KMS-11 (cell line): Measurements from ENCODE around the gene ARFIP2.

Experiments
- H2AFZ ChIP-seq: fragments of 200-600 bp; sonication (generic); 2 replicates; pipeline ENCODE4 v1.6.1; 2016; ENCODE audit warnings: antibody characterized with exemption, mixed run types, low read depth
- H3K27ac ChIP-seq: fragments of 200-600 bp; sonication (generic); 2 replicates; pipeline ENCODE4 v1.6.1; 2016; ENCODE audit warnings: mild to moderate bottlenecking, mixed run types
- H3K27me3 ChIP-seq: fragments of 200-600 bp; sonication (generic); 2 replicates; pipeline ENCODE4 v1.6.1; 2017; ENCODE audit warnings: mild to moderate bottlenecking, low read depth, mixed run types, moderate library complexity; ENCODE audit not compliant: insufficient read depth
- H3K36me3 ChIP-seq: fragments of 200-600 bp; sonication (generic); 2 replicates; pipeline ENCODE4 v1.6.1; 2017; ENCODE audit warnings: mild to moderate bottlenecking, mixed run types; ENCODE audit not compliant: insufficient read depth
- H3K4me1 ChIP-seq: fragments of 200-600 bp; sonication (generic); 2 replicates; pipeline ENCODE4 v1.6.1; 2016; ENCODE audit warnings: mild to moderate bottlenecking, low read depth, mixed run types; ENCODE audit not compliant: poor library complexity, severe bottlenecking
- H3K4me2 ChIP-seq: fragments of 200-600 bp; sonication (generic); 2 replicates; pipeline ENCODE4 v1.7.0; 2016; ENCODE audit warnings: mild to moderate bottlenecking, mixed run types
- H3K4me3 ChIP-seq: fragments of 200-600 bp; sonication (generic); IDR thresholded peaks from 2 replicates; pipeline ENCODE4 v1.6.1; 2017; ENCODE audit warnings: low read depth, low read length, mixed read lengths; ENCODE audit not compliant: insufficient read depth
- H3K79me2 ChIP-seq: fragments of 200-600 bp; sonication (generic); 2 replicates; pipeline ENCODE4 v1.6.1; 2016; ENCODE audit warnings: low read depth, mixed run types; ENCODE audit not compliant: insufficient read depth
- H3K9ac ChIP-seq: fragments of 200-600 bp; sonication (generic); 2 replicates; pipeline ENCODE4 v1.6.1; 2016; ENCODE audit warnings: mild to moderate bottlenecking, mixed run types
- H4K20me1 ChIP-seq: fragments of 200-600 bp; sonication (generic); 2 replicates; pipeline ENCODE4 v1.6.1; 2016; ENCODE audit warnings: mild to moderate bottlenecking, mixed run types; ENCODE audit not compliant: insufficient read depth
- TF ChIP-seq, protein P1 (sequence below): fragments of 200-600 bp; sonication (generic); conservative IDR thresholded peaks from 2 replicates; pipeline ENCODE4 v1.6.1; 2017; ENCODE audit warnings: low read depth, mild to moderate bottlenecking, antibody characterized with exemption, low read length, moderate library complexity, mixed read lengths

Gene ARFIP2

DNA sequence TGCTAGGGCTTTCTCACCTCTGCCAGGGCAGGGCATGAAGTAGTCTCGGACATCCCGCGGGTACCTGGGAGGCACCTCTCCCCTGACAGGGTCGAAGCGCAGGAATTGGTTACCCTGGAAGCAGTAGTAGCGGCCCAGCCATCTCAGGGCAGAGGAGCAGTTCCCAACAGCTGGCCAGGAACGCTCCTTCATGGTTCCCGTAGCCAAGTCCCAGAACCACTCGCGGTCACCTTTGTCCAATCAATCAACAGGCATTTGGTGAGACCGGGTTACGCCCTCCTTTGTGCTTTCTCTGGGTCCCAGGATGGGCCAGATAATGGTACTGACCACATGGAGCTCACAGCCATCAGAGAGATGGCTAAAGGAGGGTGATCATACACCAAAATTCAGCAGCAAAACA, 43.7 kb downstream of the ARFIP2 start:
- TF ChIP-seq, protein P1, sequence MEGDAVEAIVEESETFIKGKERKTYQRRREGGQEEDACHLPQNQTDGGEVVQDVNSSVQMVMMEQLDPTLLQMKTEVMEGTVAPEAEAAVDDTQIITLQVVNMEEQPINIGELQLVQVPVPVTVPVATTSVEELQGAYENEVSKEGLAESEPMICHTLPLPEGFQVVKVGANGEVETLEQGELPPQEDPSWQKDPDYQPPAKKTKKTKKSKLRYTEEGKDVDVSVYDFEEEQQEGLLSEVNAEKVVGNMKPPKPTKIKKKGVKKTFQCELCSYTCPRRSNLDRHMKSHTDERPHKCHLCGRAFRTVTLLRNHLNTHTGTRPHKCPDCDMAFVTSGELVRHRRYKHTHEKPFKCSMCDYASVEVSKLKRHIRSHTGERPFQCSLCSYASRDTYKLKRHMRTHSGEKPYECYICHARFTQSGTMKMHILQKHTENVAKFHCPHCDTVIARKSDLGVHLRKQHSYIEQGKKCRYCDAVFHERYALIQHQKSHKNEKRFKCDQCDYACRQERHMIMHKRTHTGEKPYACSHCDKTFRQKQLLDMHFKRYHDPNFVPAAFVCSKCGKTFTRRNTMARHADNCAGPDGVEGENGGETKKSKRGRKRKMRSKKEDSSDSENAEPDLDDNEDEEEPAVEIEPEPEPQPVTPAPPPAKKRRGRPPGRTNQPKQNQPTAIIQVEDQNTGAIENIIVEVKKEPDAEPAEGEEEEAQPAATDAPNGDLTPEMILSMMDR = no peak
- H3K9ac ChIP-seq = no peak overlapping the region
- H3K27ac ChIP-seq = no peak overlapping the region
- no peaks in the 10 kb centered on the region for H3K79me2 ChIP-seq
- no peaks in the 10 kb centered on the region for H3K4me1 ChIP-seq
- H3K4me2 ChIP-seq = no peak overlapping the region
- no peaks in the 10 kb centered on the region for H3K36me3 ChIP-seq
- no peak overlapping the region for H3K4me3 ChIP-seq
- H2AFZ ChIP-seq = no peak overlapping the region
- H3K27me3 ChIP-seq = no peaks in the 10 kb centered on the region
- H4K20me1 ChIP-seq = no peaks in the 10 kb centered on the region

- Histone ChIP-seq H3K27ac (no peak overlapping the region), H2AFZ (no peak overlapping the region), H3K4me2 (no peak overlapping the region), H3K4me1 (no peaks in the 10 kb centered on the region), H4K20me1 (no peaks in the 10 kb centered on the region), H3K36me3 (no peaks in the 10 kb centered on the region), H3K79me2 (no peaks in the 10 kb centered on the region), H3K9ac (no peak overlapping the region), H3K27me3 (no peaks in the 10 kb centered on the region), H3K4me3 (no peak overlapping the region)
- TF ChIP-seq, protein P1 = no peak
Observed at GRCh38 chr11:6433998-6434660, 47.0 kb downstream of the ARFIP2 start.

DNA sequence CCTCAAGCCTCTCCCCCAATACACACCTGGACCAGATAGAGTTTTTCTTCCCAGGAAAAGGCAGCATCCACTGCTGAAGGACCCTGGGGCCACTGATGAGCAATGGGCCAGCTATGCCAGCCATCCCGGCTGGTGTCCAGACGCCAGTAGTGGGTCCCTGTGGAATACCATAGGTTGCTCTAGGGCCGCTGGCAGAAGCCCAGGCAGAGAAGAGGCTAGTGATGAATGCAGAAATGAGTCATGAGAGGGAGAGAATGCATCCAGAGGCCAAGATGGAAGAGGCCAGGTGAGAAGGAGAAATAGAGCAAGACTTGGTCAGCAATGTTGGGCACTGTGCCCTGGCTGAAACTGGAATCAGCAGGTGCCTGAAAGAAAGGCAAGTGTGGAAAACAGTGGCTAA, 49.3 kb downstream of the ARFIP2 start:
- Histone ChIP-seq H3K27ac (no peak overlapping the region), H3K27me3 (no peaks in the 10 kb centered on the region), H3K9ac (no peak overlapping the region), H3K4me2 (no peak overlapping the region), H3K4me3 (no peak overlapping the region), H3K79me2 (no peaks in the 10 kb centered on the region), H2AFZ (no peak overlapping the region), H3K36me3 (no peaks in the 10 kb centered on the region), H4K20me1 (no peaks in the 10 kb centered on the region), H3K4me1 (no peaks in the 10 kb centered on the region)
- TF ChIP-seq, protein P1 = no peak

GRCh38 chr11:6427516-6427915, 53.6 kb downstream of the ARFIP2 start:
- H3K27me3 ChIP-seq = no peaks in the 10 kb centered on the region
- no peak overlapping the region for H3K4me3 ChIP-seq
- no peaks in the 10 kb centered on the region for H4K20me1 ChIP-seq
- no peak overlapping the region for H2AFZ ChIP-seq
- H3K27ac ChIP-seq = no peak overlapping the region
- no peaks in the 10 kb centered on the region for H3K36me3 ChIP-seq
- no peak overlapping the region for H3K9ac ChIP-seq
- no peaks in the 10 kb centered on the region for H3K79me2 ChIP-seq
- H3K4me2 ChIP-seq = no peak overlapping the region
- no peaks in the 10 kb centered on the region for H3K4me1 ChIP-seq
- TF ChIP-seq, protein P1 = no peak
